ENCODE results near the gene BTBD2.
"Not testable (repeated sequence)": the region's sequence is repeated elsewhere in the genome, so short reads cannot be mapped to it uniquely, and the experiment has no call there.

Gene BTBD2

GRCh38 chr19:2035590-2035991 lies 20.1 kb upstream of the BTBD2 start:
- no peak for FAIRE-seq
- no peak for DNase-seq (ENCODE audit: insufficient read length, low spot score)
- TF ChIP-seq, protein P1, sequence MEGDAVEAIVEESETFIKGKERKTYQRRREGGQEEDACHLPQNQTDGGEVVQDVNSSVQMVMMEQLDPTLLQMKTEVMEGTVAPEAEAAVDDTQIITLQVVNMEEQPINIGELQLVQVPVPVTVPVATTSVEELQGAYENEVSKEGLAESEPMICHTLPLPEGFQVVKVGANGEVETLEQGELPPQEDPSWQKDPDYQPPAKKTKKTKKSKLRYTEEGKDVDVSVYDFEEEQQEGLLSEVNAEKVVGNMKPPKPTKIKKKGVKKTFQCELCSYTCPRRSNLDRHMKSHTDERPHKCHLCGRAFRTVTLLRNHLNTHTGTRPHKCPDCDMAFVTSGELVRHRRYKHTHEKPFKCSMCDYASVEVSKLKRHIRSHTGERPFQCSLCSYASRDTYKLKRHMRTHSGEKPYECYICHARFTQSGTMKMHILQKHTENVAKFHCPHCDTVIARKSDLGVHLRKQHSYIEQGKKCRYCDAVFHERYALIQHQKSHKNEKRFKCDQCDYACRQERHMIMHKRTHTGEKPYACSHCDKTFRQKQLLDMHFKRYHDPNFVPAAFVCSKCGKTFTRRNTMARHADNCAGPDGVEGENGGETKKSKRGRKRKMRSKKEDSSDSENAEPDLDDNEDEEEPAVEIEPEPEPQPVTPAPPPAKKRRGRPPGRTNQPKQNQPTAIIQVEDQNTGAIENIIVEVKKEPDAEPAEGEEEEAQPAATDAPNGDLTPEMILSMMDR (IDR thresholded peaks at IDR 0.05; ENCODE audit: insufficient read depth, missing control alignments) = no peak

DNA sequence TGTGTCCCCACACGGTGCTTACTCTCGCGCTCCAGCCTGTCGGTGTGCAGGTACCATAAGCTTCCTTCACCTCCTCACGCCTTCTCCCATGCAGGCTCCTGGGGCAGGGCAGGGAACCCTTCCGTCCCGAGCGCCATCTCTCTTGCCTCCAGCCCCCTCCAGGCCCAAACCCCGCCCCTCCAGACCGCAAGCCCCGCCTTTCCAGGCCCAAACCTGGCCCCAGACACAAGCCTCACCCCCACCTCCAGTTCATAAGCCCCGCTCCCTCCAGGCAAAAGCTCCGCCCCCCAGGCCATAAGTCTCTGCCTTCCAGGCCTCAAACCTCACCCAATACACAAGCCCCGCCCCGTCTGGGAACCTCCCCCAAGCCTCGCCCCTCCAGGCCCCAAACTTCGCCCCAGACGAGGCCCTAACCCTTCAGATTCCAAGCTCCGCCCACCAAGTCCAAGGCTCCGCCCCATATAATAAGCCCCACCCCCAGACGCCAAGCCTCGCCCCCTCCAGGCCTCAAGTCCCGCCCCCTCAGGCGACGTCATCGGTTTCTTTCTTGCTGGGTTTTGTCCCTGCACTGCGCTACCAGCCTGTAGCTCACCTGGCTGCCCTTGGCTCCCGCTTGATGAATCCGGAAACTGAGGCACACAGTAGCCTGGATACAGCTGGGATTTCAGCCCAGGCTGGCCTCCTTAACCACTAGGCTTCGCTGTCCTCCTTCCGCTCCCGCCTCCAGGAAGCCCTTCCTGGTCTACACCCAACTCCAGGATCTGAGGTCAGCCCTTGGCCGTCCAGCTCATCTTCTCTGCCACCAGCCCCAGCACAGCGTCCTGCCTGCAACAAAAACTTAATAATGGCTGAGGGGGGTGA lies 19.4 kb upstream of the BTBD2 start:
- TF ChIP-seq, protein P1 (IDR thresholded peaks at IDR 0.05; ENCODE audit: insufficient read depth, missing control alignments) = no peak
- FAIRE-seq (no peak), DNase-seq (ENCODE audit: insufficient read length, low spot score) (no peak)

DNA sequence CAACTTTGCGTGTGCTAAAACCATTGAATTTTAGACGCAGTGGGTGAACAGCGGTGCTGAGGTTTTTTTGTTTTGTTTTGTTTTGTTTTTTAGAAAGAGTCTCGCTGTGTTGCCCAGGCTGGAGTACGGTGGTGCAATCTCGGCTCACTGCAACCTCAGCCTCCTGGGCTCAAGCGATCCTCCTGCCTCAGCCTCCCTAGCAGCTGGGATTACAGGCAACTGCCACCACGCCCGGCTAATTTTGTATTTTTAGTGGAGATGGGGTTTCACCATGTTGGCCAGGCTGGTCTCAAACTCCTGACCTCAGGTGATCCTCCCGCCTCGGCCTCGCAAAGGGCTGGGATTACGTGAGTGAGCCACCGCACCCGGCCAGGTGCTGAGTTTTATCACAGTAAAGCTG lies 18.7 kb upstream of the BTBD2 start:
- not testable (repeated sequence) for FAIRE-seq; DNase-seq (ENCODE audit: insufficient read length, low spot score)

- TF ChIP-seq, protein P1 (IDR thresholded peaks at IDR 0.05; ENCODE audit: insufficient read depth, missing control alignments) = no peak
- FAIRE-seq (no peak), DNase-seq (ENCODE audit: insufficient read length, low spot score) (no peak)
Measured at GRCh38 chr19:2033825-2034159, 18.3 kb upstream of the BTBD2 start.

- TF ChIP-seq, protein P1 (IDR thresholded peaks at IDR 0.05; ENCODE audit: insufficient read depth, missing control alignments) = no peak
- no peak for FAIRE-seq
Measured at GRCh38 chr19:2033115-2033824, 17.8 kb upstream of the BTBD2 start.

DNA sequence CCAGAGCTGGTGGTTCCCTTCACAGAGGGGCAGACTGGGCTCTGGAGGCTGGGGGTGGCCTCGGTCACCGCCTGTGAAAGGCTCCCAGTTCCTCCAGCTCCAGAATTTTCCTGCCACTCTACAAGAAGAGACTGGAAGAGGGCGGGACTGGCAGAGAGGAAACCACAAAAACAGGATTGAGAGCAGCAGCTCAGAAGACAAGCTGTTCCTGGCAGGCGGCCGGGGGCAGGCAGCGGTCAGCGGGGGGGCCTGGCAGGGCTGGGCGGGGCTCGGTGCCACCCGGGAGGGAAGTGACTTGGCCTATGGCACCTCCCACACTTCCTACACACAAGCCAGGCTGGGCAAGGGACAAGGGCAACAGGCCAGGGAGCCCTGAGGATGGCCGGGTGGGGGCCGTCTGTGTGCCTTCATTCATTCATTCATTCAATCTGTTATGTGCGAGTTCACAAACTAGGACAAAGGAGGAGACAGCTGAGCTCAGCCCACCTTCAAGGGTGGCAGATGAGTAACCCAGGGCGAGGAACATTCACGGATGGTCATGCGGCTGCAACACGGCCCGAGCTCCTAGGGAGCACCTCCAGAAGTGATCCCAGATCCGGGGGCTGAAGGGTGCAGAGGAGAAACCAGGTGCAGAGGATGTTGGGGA lies 16.9 kb upstream of the BTBD2 start:
- DNase-seq (ENCODE audit: insufficient read length, low spot score) (no peak), FAIRE-seq (no peak)
- TF ChIP-seq, protein P1 (IDR thresholded peaks at IDR 0.05; ENCODE audit: insufficient read depth, missing control alignments) = no peak

More at GRCh38 chr19:2033115-2033824, 17.8 kb upstream of the BTBD2 start:
- DNase-seq (ENCODE audit: insufficient read length, low spot score) = no peak

- no peak for DNase-seq (ENCODE audit: insufficient read length, low spot score)
- TF ChIP-seq, protein P1 (IDR thresholded peaks at IDR 0.05; ENCODE audit: insufficient read depth, missing control alignments) = no peak
- FAIRE-seq = no peak
Measured at GRCh38 chr19:2027361-2027760, 11.8 kb upstream of the BTBD2 start.
